ENCODE results near the gene CLEC4F. TPM values are rescaled to one million over a fixed set of nuclear protein-coding genes. Genes with fewer than 3 reads are reported as not detected.

The CLEC4F gene
- total and polyA plus RNA-seq, 2 donors (not counting 3 experiments of a cell fraction or from before 2014, with no cell fraction given): not detected

GRCh38 chr2:70795164-70795995 lies 25.0 kb downstream of the CLEC4F start:
- no peak overlapping the region for H3K9ac ChIP-seq (replicated peaks; ENCODE audit: extremely low read depth, insufficient read depth, low read length)
- FAIRE-seq (no peak), DNase-seq (ENCODE audit: low read depth, low spot score) (no peak)
- BruUV-seq (replicated peaks): no TSS peak
- H3K4me3 ChIP-seq (replicated peaks in 1 of 3; ENCODE audit: insufficient read depth in 1 of 3, low read depth in 1 of 3, low read length in 3 of 3): no peak overlapping the region
- TF ChIP-seq GATA2 (IDR thresholded peaks at IDR 0.05; ENCODE audit: insufficient read depth, insufficient read length, low read depth, low read length) (no peak), POLR2A (IDR thresholded peaks at IDR 0.05; ENCODE audit: low read depth, low read length) (no peak), JUN (IDR thresholded peaks at IDR 0.05; ENCODE audit: borderline replicate concordance, insufficient read depth, insufficient read length, low read depth) (no peak), FOS (IDR thresholded peaks at IDR 0.05; ENCODE audit: borderline replicate concordance, insufficient read depth, low read length) (no peak), EZH2 (IDR thresholded peaks at IDR 0.05; ENCODE audit: borderline replicate concordance, low read depth, low read length, severe bottlenecking) (no peak), POLR2AphosphoS5 (IDR thresholded peaks at IDR 0.05; ENCODE audit: insufficient read depth, low read depth, low read length) (no peak), MYC (IDR thresholded peaks at IDR 0.05; ENCODE audit: low read depth, low read length) (no peak), MAX (IDR thresholded peaks at IDR 0.05; ENCODE audit: insufficient read depth, insufficient read length) (no peak)
- TF ChIP-seq, protein P1, sequence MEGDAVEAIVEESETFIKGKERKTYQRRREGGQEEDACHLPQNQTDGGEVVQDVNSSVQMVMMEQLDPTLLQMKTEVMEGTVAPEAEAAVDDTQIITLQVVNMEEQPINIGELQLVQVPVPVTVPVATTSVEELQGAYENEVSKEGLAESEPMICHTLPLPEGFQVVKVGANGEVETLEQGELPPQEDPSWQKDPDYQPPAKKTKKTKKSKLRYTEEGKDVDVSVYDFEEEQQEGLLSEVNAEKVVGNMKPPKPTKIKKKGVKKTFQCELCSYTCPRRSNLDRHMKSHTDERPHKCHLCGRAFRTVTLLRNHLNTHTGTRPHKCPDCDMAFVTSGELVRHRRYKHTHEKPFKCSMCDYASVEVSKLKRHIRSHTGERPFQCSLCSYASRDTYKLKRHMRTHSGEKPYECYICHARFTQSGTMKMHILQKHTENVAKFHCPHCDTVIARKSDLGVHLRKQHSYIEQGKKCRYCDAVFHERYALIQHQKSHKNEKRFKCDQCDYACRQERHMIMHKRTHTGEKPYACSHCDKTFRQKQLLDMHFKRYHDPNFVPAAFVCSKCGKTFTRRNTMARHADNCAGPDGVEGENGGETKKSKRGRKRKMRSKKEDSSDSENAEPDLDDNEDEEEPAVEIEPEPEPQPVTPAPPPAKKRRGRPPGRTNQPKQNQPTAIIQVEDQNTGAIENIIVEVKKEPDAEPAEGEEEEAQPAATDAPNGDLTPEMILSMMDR (IDR thresholded peaks at IDR 0.05; ENCODE audit: extremely low read depth in 1 of 2, insufficient read depth in 1 of 2, low read depth in 1 of 2, low read length in 2 of 2): no peak
- intact Hi-C loops (cut with micrococcal nuclease) (no loop called here), dilution Hi-C loops (cut with MboI; ENCODE audit: extremely low pct_ligation_motif_present, low sequenced_read_pairs) (no loop called here)
- peaks cover 31 to 37% of the 10 kb centered on the region in 2 experiments for H3K27me3 ChIP-seq (ENCODE audit: control insufficient read depth in 2 of 2, insufficient read depth in 2 of 2, low read length in 2 of 2)
- H3K4me2 ChIP-seq (ENCODE audit: insufficient read depth, low read length): no peak overlapping the region
- no peaks in the 10 kb centered on the region for H4K20me1 ChIP-seq (replicated peaks; ENCODE audit: control insufficient read depth, extremely low read depth, insufficient read depth, low read length)
- H3K4me1 ChIP-seq (ENCODE audit: control insufficient read depth, extremely low read depth, insufficient read depth, low read length): no peaks in the 10 kb centered on the region
- no peaks in the 10 kb centered on the region for H3K9me1 ChIP-seq (replicated peaks; ENCODE audit: control insufficient read depth, extremely low read depth, insufficient read depth, low read length)
- POLR2A ChIA-PET: no interaction called here
- no peak overlapping the region for H2AFZ ChIP-seq (ENCODE audit: low read depth, low read length)
- H3K27ac ChIP-seq (ENCODE audit: insufficient read depth, low read depth, low read length): no peak overlapping the region
- CTCF ChIA-PET: interaction anchor here (0.9 kb wide), 1 partner anchor 8 kb away, joined by 3 read pairs; no protein-coding TSS in a partner anchor
- no peaks in the 10 kb centered on the region for H3K79me2 ChIP-seq (ENCODE audit: control insufficient read depth, insufficient read depth, low read length)
- no peaks in the 10 kb centered on the region for H3K36me3 ChIP-seq (ENCODE audit: control insufficient read depth in 2 of 2, extremely low read depth in 1 of 2, insufficient read depth in 2 of 2, low read length in 2 of 2)
- H3K9me3 ChIP-seq (replicated peaks; ENCODE audit: control insufficient read depth, insufficient read depth, low read length): no peaks in the 10 kb centered on the region
